ENCODE results near the gene NTM. TPM values are rescaled to one million over a fixed set of nuclear protein-coding genes. Genes with fewer than 3 reads are reported as not detected.
A peak's percentile ranks its signal among the peaks of the same experiment; 100 is the strongest.

Gene NTM
- total and polyA plus RNA-seq, 2 of the 8 experiments (the other 6 are each of a cell fraction or from before 2014, with no cell fraction given) = 13.4 to 20.0 TPM

DNA sequence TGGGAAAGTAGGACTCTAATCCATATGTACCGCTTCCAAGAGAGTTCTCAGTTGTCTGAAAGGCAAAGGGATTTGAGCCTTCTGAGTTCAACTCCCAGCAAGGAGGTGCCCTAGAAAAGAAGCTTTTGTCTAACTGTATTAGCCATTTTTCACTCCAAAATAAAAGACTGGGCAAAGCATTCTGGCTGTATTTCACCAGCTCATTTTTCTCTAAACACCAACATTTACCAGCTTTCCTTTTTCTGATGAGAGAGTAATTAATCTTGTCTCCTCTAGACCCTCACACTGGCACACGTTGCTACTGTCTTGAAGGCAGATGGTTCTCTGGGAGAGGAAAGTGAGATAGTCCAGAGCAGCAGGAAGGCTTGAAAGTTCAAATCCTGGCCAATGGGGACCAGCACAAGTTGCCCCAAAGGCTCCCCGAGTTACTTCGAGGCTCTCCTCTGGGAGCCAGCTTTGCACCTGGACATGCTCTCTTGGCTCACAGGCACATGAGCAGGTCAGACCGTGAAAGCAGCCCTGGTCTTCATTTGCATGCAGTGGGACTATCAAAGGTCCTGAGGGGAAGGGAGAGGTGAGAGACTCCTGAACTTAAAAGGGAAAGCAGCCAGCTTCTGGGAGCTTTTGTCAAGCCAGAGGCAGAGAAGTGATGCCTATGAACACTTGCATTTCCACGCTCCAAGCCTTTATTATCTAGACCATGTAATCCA is 100.0 kb downstream of the NTM start:
- DNase-seq (ENCODE audit: low read depth in 1 of 2, low spot score in 2 of 2) (no peak), FAIRE-seq (no peak)
- Histone ChIP-seq H3K56ac (replicated peaks; ENCODE audit: insufficient read length, low read depth, low read length) (no peak overlapping the region), H3K18ac (ENCODE audit: extremely low read depth, low read length) (no peak overlapping the region; the same call in 1 of the 2 replicates), H3K4me3 (ENCODE audit: extremely low read depth in 1 of 4, insufficient read depth in 2 of 4, low read depth in 3 of 4, low read length in 4 of 4) (no peak overlapping the region), H3K9ac (replicated peaks in 1 of 4; ENCODE audit: extremely low read depth in 1 of 4, low read depth in 3 of 4, low read length in 3 of 4) (no peak overlapping the region; a peak in 1 of 7 replicates), H4K5ac (ENCODE audit: insufficient read length, low read depth, low read length) (no peak overlapping the region), H3K27me3 (replicated peaks in 1 of 4; ENCODE audit: control insufficient read depth in 3 of 4, extremely low read depth in 1 of 4, insufficient read depth in 3 of 4, low read length in 3 of 4) (no peaks in the 10 kb centered on the region; a peak in 1 of 7 replicates), H3K4me1 (replicated peaks in 1 of 4; ENCODE audit: control insufficient read depth in 3 of 4, insufficient read depth in 4 of 4, low read length in 3 of 4) (peaks cover 3 to 12% (median 8%) of the 10 kb centered on the region in 4 experiments; a peak in 6 of 7 replicates), H4K8ac (ENCODE audit: extremely low read depth, insufficient read depth, low read length) (no peak overlapping the region), H3K79me2 (ENCODE audit: control insufficient read depth in 1 of 2, insufficient read depth in 2 of 2, low read length in 2 of 2) (no peaks in the 10 kb centered on the region; a peak in 1 of 4 replicates), H2BK20ac (ENCODE audit: low read length) (no peak overlapping the region), H3K4ac (replicated peaks; ENCODE audit: insufficient read length, low read depth, low read length) (no peak overlapping the region), H2BK15ac (ENCODE audit: low read length) (no peak overlapping the region), H2BK5ac (ENCODE audit: low read depth, low read length) (no peak overlapping the region), H2BK120ac (replicated peaks; ENCODE audit: low read depth, low read length) (no peak overlapping the region), H3K23me2 (ENCODE audit: low read depth, low read length) (no peaks in the 10 kb centered on the region; the same call in 1 of the 2 replicates), H2AK5ac (ENCODE audit: low read depth, low read length) (no peak overlapping the region), H3K27ac (ENCODE audit: low read depth, low read length) (no peak overlapping the region), H4K20me1 (replicated peaks in 1 of 2; ENCODE audit: control insufficient read depth in 1 of 2, insufficient read depth in 2 of 2, low read length in 2 of 2) (no peaks in the 10 kb centered on the region), H3K4me2 (ENCODE audit: insufficient read depth in 1 of 2, low read depth in 2 of 2, low read length in 2 of 2) (no peak overlapping the region; a peak in 1 of 4 replicates), H2AFZ (ENCODE audit: low read length) (no peak overlapping the region), H3K79me1 (ENCODE audit: low read depth, low read length) (no peaks in the 10 kb centered on the region), H2BK12ac (ENCODE audit: low read depth, low read length) (no peak overlapping the region), H4K91ac (replicated peaks; ENCODE audit: insufficient read length, low read length) (no peak overlapping the region), H3K36me3 (ENCODE audit: control insufficient read depth in 2 of 4, insufficient read depth in 4 of 4, low read length in 3 of 4) (no peaks in the 10 kb centered on the region), H3K14ac (ENCODE audit: insufficient read length) (no peak overlapping the region), H3K23ac (ENCODE audit: insufficient read length) (no peak overlapping the region), H3K9me3 (ENCODE audit: insufficient read depth in 2 of 2, low read depth in 1 of 2, low read length in 1 of 2) (no peaks in the 10 kb centered on the region)
- ChIA-PET POLR2A (ENCODE audit: partially characterized antibody) (interaction anchor here (0.7 to 1.9 kb wide), 4 partner anchors 11 to 217 kb away, joined by 3 to 8 read pairs (median 4); no protein-coding TSS in a partner anchor), CTCF (ENCODE audit: partially characterized antibody) (interaction anchor here (0.9 to 9.5 kb wide), 18 partner anchors 8 to 406 kb away, joined by 3 to 149 read pairs (median 4); no protein-coding TSS in a partner anchor)
- TF ChIP-seq TBP (IDR thresholded peaks at IDR 0.05; ENCODE audit: low read depth, low read length) = no peak
- TF ChIP-seq, protein P1, sequence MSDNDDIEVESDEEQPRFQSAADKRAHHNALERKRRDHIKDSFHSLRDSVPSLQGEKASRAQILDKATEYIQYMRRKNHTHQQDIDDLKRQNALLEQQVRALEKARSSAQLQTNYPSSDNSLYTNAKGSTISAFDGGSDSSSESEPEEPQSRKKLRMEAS (IDR thresholded peaks at IDR 0.05) = peak; percentile 63
- TF ChIP-seq USF2 (IDR thresholded peaks at IDR 0.05; ENCODE audit: low read length) = no peak
- TF ChIP-seq, protein P2, sequence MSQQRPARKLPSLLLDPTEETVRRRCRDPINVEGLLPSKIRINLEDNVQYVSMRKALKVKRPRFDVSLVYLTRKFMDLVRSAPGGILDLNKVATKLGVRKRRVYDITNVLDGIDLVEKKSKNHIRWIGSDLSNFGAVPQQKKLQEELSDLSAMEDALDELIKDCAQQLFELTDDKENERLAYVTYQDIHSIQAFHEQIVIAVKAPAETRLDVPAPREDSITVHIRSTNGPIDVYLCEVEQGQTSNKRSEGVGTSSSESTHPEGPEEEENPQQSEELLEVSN (IDR thresholded peaks at IDR 0.05) = peak; percentile 65
- TF ChIP-seq BCL11A (IDR thresholded peaks at IDR 0.05; ENCODE audit: low read depth in 2 of 2, low read length in 2 of 2) = no peak
- TF ChIP-seq MAFK (IDR thresholded peaks at IDR 0.05; ENCODE audit: low read depth, low read length) = no peak
- no peak for TF ChIP-seq POU5F1 (IDR thresholded peaks at IDR 0.05; ENCODE audit: low read depth, low read length)
- TF ChIP-seq RAD21 (IDR thresholded peaks at IDR 0.05 in 1 of 2, conservative IDR thresholded peaks at IDR 0.05 in 1 of 2; ENCODE audit: low read depth in 2 of 2, low read length in 2 of 2) = no peak
- WGBS, 2 experiments (ENCODE audit: extremely low coverage in 1 of 2, insufficient coverage in 1 of 2, insufficient read length in 1 of 2, insufficient replicate concordance in 2 of 2, low coverage in 1 of 2, low lambda C conversion rate in 2 of 2, missing lambda C conversion rate in 1 of 2) = 83% methylated on average over 6 of the region's 6 CpGs; no CpG with 5 or more reads in 1 of the 2 experiments
